Endodermal cell (in vitro differentiated cells): ENCODE data around the gene RUNX2. TPM values are rescaled to one million over a fixed set of nuclear protein-coding genes. Genes with fewer than 3 reads are reported as not detected.

ENCODE experiments used
- DNase-seq: peaks from one replicate; pipeline ENCODE4 v3.0.0-alpha.2; 2017
- H3K27ac ChIP-seq: 2 replicates; pipeline ENCODE4 v1.5.1; 2013; ENCODE audit warnings: mild to moderate bottlenecking, low read depth, low read length, moderate library complexity
- H3K27me3 ChIP-seq: 2 replicates; pipeline ENCODE4 v1.6.1; 2013; ENCODE audit warnings: mild to moderate bottlenecking, low read length, moderate library complexity; ENCODE audit not compliant: insufficient read depth, control insufficient read depth, poor library complexity, severe bottlenecking
- H3K36me3 ChIP-seq: 2 replicates; pipeline ENCODE4 v1.7.0; 2013; ENCODE audit warnings: mild to moderate bottlenecking, low read length, moderate library complexity; ENCODE audit not compliant: control insufficient read depth, insufficient read depth
- H3K4me1 ChIP-seq: one replicate; pipeline ENCODE4 v1.7.0; 2013; ENCODE audit warnings: low read length; ENCODE audit not compliant: control insufficient read depth, insufficient read depth
- H3K4me3 ChIP-seq: 2 replicates; pipeline ENCODE4 v1.5.1; 2013; ENCODE audit warnings: mild to moderate bottlenecking, low read length, moderate library complexity
- H3K9ac ChIP-seq: 2 replicates; pipeline ENCODE4 v1.6.1; 2013; ENCODE audit warnings: mild to moderate bottlenecking, low read length, moderate library complexity; ENCODE audit not compliant: poor library complexity, severe bottlenecking; ENCODE audit errors: extremely low read depth
- H3K9me3 ChIP-seq: 2 replicates; pipeline ENCODE4 v1.6.1; 2013; ENCODE audit warnings: mild to moderate bottlenecking, low read length, moderate library complexity; ENCODE audit not compliant: control insufficient read depth
- H3K27ac Mint-ChIP-seq: 2 replicates; pipeline ENCODE4 v1.8.0; 2020; ENCODE audit warnings: mixed read lengths
- H3K27me3 Mint-ChIP-seq: 2 replicates; pipeline ENCODE4 v1.8.0; 2021; ENCODE audit warnings: mild to moderate bottlenecking, mixed read lengths; ENCODE audit not compliant: insufficient read depth
- H3K36me3 Mint-ChIP-seq: 2 replicates; pipeline ENCODE4 v1.8.0; 2020; ENCODE audit warnings: low read depth, mixed read lengths
- H3K4me1 Mint-ChIP-seq: 2 replicates; pipeline ENCODE4 v1.8.0; 2020; ENCODE audit warnings: mixed read lengths
- H3K4me3 Mint-ChIP-seq: 2 replicates; pipeline ENCODE4 v1.8.0; 2020; ENCODE audit warnings: mild to moderate bottlenecking, moderate library complexity, mixed read lengths
- H3K9me3 Mint-ChIP-seq: 2 replicates; pipeline ENCODE4 v1.8.0; 2020; ENCODE audit warnings: mild to moderate bottlenecking, mixed read lengths
- WGBS, 2 experiments: methylation state at CpG; one replicate each; pipeline versions ENCODE4 v1.1.5 to v1.1.7; 2013; ENCODE audit warnings: missing lambda C conversion rate in 2 of 2, mixed read lengths in 1 of 2; ENCODE audit not compliant: insufficient coverage in 1 of 2, insufficient read length in 1 of 2; 5-methylcytosine and 5-hydroxymethylcytosine counted together
- total RNA-seq, 2 donors: library from RNA; stranded (reverse); fragmentation: NEBNext Ultra II Directional in 1 of 2; extraction: Animal tissue kit (Norgen Biotek cat#: 25700) in 1 of 2; gene quantifications; 2 replicates in 1 of 2; 3 replicates in 1 of 2; pipeline ENCODE4 v1.2.1, GENCODE V29; 2021
- TF ChIP-seq, protein P1 (sequence below): fragments of 200-600 bp; sonication (generic); conservative IDR thresholded peaks from 2 replicates; pipeline ENCODE4 v1.5.0; 2021; ENCODE audit warnings: antibody characterized with exemption, mild to moderate bottlenecking

The RUNX2 gene
- total RNA-seq, 2 donors from 2014 or later, result 0.18 to 0.26 TPM

DNA sequence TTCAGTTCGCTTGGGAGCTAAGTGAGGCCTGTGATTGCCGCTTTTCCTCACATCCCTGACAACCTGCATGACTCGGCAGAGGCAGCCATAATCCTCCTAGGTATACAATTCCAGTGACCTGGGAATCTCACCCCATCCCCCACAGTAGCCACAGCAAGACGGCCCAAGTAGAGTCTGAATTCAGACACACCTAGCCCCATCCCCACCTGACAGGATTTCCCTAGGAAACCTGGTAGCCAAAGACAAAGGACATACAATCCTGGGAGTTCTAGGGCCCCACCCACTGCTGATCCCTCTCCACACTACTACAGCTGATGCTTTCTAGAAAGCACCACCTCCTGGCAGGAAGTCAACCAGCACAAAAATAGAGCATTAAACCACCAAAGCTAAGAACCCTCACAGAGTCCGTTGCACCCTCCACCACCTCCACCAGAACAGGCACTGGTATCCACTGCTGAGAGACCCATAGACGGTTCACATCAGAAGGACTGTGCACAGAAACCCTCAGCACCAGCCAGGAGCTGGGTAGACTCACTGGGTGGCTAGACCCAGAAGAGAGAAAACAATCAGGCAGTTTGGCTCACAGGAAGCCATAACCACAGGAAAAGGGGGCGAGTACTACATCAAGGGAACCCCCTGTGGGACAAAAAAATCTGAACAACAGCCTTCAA, 17.9 kb upstream of the RUNX2 start:
- no peak overlapping the region for H3K4me3 ChIP-seq
- Mint-ChIP-seq H3K36me3 (peaks cover 56% of the 10 kb centered on the region), H3K27me3 (no peaks in the 10 kb centered on the region), H3K4me3 (no peak overlapping the region), H3K9me3 (peaks cover 50% of the 10 kb centered on the region), H3K27ac (peak overlapping the region; percentile 69), H3K4me1 (peaks cover 5% of the 10 kb centered on the region)
- H3K36me3 ChIP-seq, result peaks cover 5% of the 10 kb centered on the region
- H3K4me1 ChIP-seq, result no peaks in the 10 kb centered on the region
- no peak overlapping the region for H3K27ac ChIP-seq
- WGBS, 2 experiments, result 87 to 100% methylated on average over 3 to 7 of the region's 7 CpGs
- peak; percentile 47 for DNase-seq
- H3K9me3 ChIP-seq, result peaks cover 50% of the 10 kb centered on the region
- TF ChIP-seq, protein P1, sequence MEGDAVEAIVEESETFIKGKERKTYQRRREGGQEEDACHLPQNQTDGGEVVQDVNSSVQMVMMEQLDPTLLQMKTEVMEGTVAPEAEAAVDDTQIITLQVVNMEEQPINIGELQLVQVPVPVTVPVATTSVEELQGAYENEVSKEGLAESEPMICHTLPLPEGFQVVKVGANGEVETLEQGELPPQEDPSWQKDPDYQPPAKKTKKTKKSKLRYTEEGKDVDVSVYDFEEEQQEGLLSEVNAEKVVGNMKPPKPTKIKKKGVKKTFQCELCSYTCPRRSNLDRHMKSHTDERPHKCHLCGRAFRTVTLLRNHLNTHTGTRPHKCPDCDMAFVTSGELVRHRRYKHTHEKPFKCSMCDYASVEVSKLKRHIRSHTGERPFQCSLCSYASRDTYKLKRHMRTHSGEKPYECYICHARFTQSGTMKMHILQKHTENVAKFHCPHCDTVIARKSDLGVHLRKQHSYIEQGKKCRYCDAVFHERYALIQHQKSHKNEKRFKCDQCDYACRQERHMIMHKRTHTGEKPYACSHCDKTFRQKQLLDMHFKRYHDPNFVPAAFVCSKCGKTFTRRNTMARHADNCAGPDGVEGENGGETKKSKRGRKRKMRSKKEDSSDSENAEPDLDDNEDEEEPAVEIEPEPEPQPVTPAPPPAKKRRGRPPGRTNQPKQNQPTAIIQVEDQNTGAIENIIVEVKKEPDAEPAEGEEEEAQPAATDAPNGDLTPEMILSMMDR, result no peak
- H3K27me3 ChIP-seq, result no peaks in the 10 kb centered on the region
- H3K9ac ChIP-seq, result no peak overlapping the region

- peaks cover 23% of the 10 kb centered on the region for H3K9me3 Mint-ChIP-seq
- H3K4me3 Mint-ChIP-seq, result no peak overlapping the region
- no peak for DNase-seq
- H3K27ac Mint-ChIP-seq, result no peak overlapping the region
- no peaks in the 10 kb centered on the region for H3K27me3 Mint-ChIP-seq
- Histone ChIP-seq H3K4me3 (no peak overlapping the region), H3K9ac (no peak overlapping the region), H3K9me3 (peaks cover 18% of the 10 kb centered on the region), H3K36me3 (no peaks in the 10 kb centered on the region), H3K4me1 (no peaks in the 10 kb centered on the region), H3K27me3 (no peaks in the 10 kb centered on the region), H3K27ac (no peak overlapping the region)
- H3K36me3 Mint-ChIP-seq, result peaks cover 42% of the 10 kb centered on the region
- WGBS, 2 experiments, result 88 to 95% methylated on average over 4 to 5 of the region's 5 CpGs
- peaks cover 5% of the 10 kb centered on the region for H3K4me1 Mint-ChIP-seq
- TF ChIP-seq, protein P1, result no peak
These were observed 14.0 kb upstream of the RUNX2 start for GRCh38 chr6:45314146-45314545.

GRCh38 chr6:45320349-45320748, 7.8 kb upstream of the RUNX2 start:
- Mint-ChIP-seq H3K27me3 (no peaks in the 10 kb centered on the region), H3K4me3 (no peak overlapping the region), H3K36me3 (peaks cover 14% of the 10 kb centered on the region), H3K27ac (no peak overlapping the region), H3K9me3 (peaks cover 5% of the 10 kb centered on the region), H3K4me1 (peaks cover 3% of the 10 kb centered on the region)
- H3K27me3 ChIP-seq, result no peaks in the 10 kb centered on the region
- no peak overlapping the region for H3K27ac ChIP-seq
- no peak for DNase-seq
- no peak overlapping the region for H3K9ac ChIP-seq
- peaks cover 6% of the 10 kb centered on the region for H3K9me3 ChIP-seq
- 95% methylated on average over 4 of the region's 4 CpGs; no CpG with 5 or more reads in 1 of the 2 experiments for WGBS, 2 experiments
- no peak overlapping the region for H3K4me3 ChIP-seq
- no peaks in the 10 kb centered on the region for H3K4me1 ChIP-seq
- TF ChIP-seq, protein P1, result no peak
- no peaks in the 10 kb centered on the region for H3K36me3 ChIP-seq
